ENCODE data around the gene TRAM2. TPM values are rescaled to one million over a fixed set of nuclear protein-coding genes. Genes with fewer than 3 reads are reported as not detected.

The TRAM2 gene
- total and polyA plus RNA-seq, 9 of the 15 experiments (the other 6 are each of a cell fraction or from before 2014, with no cell fraction given) = 2.6 to 13.3 (median 8.9) TPM

- Histone ChIP-seq H4K20me1 (replicated peaks; ENCODE audit: control insufficient read depth, insufficient read depth, low read length) (peaks cover 11% of the 10 kb centered on the region; the same call in 1 of the 2 replicates), H3K27me3 (ENCODE audit: control insufficient read depth in 2 of 2, insufficient read depth in 2 of 2, low read length in 2 of 2) (no peaks in the 10 kb centered on the region), H2AFZ (ENCODE audit: low read depth, low read length) (no peak overlapping the region), H3K4me1 (replicated peaks in 1 of 2; ENCODE audit: control insufficient read depth in 2 of 2, insufficient read depth in 2 of 2, low read length in 2 of 2) (no peaks in the 10 kb centered on the region; a peak in 2 of 5 replicates), H3K4me2 (ENCODE audit: insufficient read depth, low read length) (no peak overlapping the region), H3K9ac (ENCODE audit: insufficient read depth in 1 of 2, low read depth in 2 of 2, low read length in 2 of 2) (no peak overlapping the region), H3K36me3 (ENCODE audit: control insufficient read depth, insufficient read depth, low read length) (no peaks in the 10 kb centered on the region), H3K9me3 (replicated peaks; ENCODE audit: control insufficient read depth, insufficient read depth, low read depth, low read length) (no peaks in the 10 kb centered on the region), H3K4me3 (no peak overlapping the region), H3K79me2 (ENCODE audit: control insufficient read depth, insufficient read depth, low read length) (peaks cover 35% of the 10 kb centered on the region), H3K27ac (ENCODE audit: extremely low read depth, low read depth, low read length) (no peak overlapping the region), H3K9me1 (ENCODE audit: control insufficient read depth, insufficient read depth, low read length) (no peaks in the 10 kb centered on the region)
- CTCF ChIA-PET (ENCODE audit: low intra/inter-chr PET ratio) = no interaction called here
- DNase-seq (ENCODE audit: extremely low read depth in 1 of 4, low spot score in 3 of 4) (no peak), FAIRE-seq (peak; percentile 48), ATAC-seq (no peak)
- no TSS peak for BruUV-seq (replicated peaks)
- intact Hi-C loops (cut with micrococcal nuclease) = no loop called here
- in situ Hi-C loops (cut with MboI) = no loop called here
- TF ChIP-seq, protein P1, sequence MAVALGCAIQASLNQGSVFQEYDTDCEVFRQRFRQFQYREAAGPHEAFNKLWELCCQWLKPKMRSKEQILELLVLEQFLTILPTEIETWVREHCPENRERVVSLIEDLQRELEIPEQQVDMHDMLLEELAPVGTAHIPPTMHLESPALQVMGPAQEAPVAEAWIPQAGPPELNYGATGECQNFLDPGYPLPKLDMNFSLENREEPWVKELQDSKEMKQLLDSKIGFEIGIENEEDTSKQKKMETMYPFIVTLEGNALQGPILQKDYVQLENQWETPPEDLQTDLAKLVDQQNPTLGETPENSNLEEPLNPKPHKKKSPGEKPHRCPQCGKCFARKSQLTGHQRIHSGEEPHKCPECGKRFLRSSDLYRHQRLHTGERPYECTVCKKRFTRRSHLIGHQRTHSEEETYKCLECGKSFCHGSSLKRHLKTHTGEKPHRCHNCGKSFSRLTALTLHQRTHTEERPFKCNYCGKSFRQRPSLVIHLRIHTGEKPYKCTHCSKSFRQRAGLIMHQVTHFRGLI (CRISPR knock-in tag; IDR thresholded peaks at IDR 0.05) = no peak
- TF ChIP-seq TRIM28 (IDR thresholded peaks at IDR 0.05) (no peak), HDAC1 (IDR thresholded peaks at IDR 0.05) (no peak), CBFA2T2 (conservative IDR thresholded peaks at IDR 0.05) (no peak), BACH1 (tag; IDR thresholded peaks at IDR 0.05) (no peak), TAF9B (IDR thresholded peaks at IDR 0.05; ENCODE audit: partially characterized antibody) (no peak), ZNF444 (CRISPR knock-in tag; IDR thresholded peaks at IDR 0.05) (no peak), MAFK (IDR thresholded peaks at IDR 0.05; ENCODE audit: low read length) (no peak), RNF219 (CRISPR knock-in tag; IDR thresholded peaks at IDR 0.05) (no peak), DMBX1 (CRISPR knock-in tag; IDR thresholded peaks at IDR 0.05; ENCODE audit: borderline replicate concordance) (no peak), ZNF436 (CRISPR knock-in tag; IDR thresholded peaks at IDR 0.05) (no peak)
- 26% methylated on average over 3 of the region's 3 CpGs for whole genome bisulfite sequencing (ENCODE audit: insufficient coverage, low coverage, missing lambda C conversion rate)
- POLR2A ChIA-PET = interaction anchor here (0.6 to 1.6 kb wide), 6 partner anchors 9 to 384 kb away, joined by 3 to 6 read pairs (median 4); no protein-coding TSS in a partner anchor
Measured at GRCh38 chr6:52566853-52567279, 10.0 kb downstream of the TRAM2 start.
